Dendritic cell treated with granulocyte-macrophage colony-stimulating factor and Interleukin-4, amounts not matched to agents 40 ng/mL and 50 ng/mL, for 4 days (primary cell): ENCODE data around the gene COL23A1.

Source experiments
- H3K27ac Mint-ChIP-seq: one replicate; pipeline ENCODE4 v1.8.0; 2022; ENCODE audit warnings: mild to moderate bottlenecking, mixed read lengths
- H3K27me3 Mint-ChIP-seq: one replicate; pipeline ENCODE4 v1.8.0; 2022; ENCODE audit warnings: mild to moderate bottlenecking, mixed read lengths
- H3K36me3 Mint-ChIP-seq: one replicate; pipeline ENCODE4 v1.8.0; 2022; ENCODE audit warnings: low read depth, mixed read lengths
- H3K4me1 Mint-ChIP-seq: one replicate; pipeline ENCODE4 v1.8.0; 2022; ENCODE audit warnings: low read depth, mixed read lengths
- H3K4me3 Mint-ChIP-seq: one replicate; pipeline ENCODE4 v1.8.0; 2022; ENCODE audit warnings: mild to moderate bottlenecking, moderate library complexity, mixed read lengths
- H3K9me3 Mint-ChIP-seq: one replicate; pipeline ENCODE4 v1.8.0; 2022; ENCODE audit warnings: mixed read lengths
- intact Hi-C: fragments of 100-400 bp; cut with micrococcal nuclease; formaldehyde crosslinking; loops from one replicate; pipeline ENCODE4 v1.15.0; 2022

Gene COL23A1

DNA sequence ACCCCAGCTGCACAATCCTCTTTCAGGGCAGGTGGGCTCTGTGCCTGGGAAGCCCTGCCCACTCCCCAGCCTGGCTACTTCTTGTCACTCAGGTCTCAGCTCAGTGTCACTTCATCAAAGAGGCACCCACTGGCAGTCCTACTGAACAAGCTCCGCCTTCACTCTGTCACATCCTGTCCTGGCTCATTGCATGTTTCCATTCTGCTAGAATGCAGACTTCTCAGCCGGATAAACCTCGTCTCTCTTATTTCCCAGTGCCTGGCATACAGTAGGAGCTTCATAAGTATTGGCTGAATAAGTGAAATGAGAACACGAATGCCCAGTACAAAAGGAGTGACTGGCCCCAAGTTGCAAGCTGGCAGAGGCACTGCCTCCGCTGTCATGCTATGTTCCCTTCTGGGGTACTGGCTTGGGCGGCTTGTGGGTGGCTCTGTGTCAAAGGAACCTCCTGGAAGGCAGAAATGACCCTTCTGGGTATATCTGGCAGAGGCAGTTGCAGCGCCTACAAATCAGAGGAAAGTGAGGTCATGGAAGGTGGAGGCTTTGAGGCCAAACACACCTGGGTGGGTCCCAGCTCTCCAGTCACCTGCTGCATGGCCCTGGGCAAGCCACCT lies 259.3 kb downstream of the COL23A1 start:
- intact Hi-C loops: no loop called here
- Mint-ChIP-seq H3K27me3 (peaks cover 3% of the 10 kb centered on the region), H3K4me1 (peaks cover 62% of the 10 kb centered on the region), H3K4me3 (no peak overlapping the region), H3K9me3 (no peaks in the 10 kb centered on the region), H3K27ac (peak overlapping the region; percentile 25), H3K36me3 (no peaks in the 10 kb centered on the region)

DNA sequence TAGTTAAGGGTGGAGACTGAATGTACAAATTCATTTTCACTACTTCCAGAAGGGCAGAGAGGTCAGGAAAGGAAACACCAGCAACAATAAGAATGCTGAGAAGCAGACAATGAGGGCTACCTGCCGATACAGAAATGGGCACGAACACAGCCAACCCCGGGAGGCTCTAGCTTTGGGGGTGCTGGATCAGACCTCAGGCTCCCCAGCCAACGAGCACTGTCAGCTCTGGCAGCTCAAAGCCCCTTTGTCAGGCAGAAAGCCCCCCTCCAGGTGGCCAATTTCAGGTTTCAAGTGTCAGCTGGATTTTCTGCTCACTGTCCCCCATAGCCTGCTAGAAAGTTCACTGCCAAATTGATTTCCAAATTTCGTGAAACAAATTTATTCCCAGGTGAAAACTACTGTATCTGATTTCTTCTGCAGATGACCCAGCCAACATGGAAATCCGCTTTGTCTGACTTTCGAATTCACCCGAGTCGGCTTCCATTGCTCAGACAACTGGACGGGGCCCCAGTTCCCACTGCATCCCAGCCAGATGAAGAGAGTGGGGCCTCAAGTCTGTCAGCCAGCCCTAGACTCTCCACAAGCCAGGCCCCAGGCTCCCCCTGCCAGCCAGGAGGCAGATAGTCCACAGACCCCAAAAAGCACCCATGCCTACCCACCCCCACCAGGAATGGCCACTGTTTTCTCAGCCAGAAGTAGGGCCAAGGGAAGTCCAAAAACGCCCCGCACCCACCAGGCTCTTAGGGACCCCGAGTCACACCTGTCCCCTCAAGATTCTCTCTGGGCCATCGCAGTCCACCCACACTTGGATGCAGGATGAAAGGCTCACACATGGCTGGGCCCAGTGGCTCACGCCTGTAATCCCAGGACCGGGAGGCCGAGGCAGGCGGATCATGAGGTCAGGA lies 261.1 kb downstream of the COL23A1 start:
- H3K27ac Mint-ChIP-seq: peak overlapping the region; percentile 25
- peaks cover 10% of the 10 kb centered on the region for H3K27me3 Mint-ChIP-seq

DNA sequence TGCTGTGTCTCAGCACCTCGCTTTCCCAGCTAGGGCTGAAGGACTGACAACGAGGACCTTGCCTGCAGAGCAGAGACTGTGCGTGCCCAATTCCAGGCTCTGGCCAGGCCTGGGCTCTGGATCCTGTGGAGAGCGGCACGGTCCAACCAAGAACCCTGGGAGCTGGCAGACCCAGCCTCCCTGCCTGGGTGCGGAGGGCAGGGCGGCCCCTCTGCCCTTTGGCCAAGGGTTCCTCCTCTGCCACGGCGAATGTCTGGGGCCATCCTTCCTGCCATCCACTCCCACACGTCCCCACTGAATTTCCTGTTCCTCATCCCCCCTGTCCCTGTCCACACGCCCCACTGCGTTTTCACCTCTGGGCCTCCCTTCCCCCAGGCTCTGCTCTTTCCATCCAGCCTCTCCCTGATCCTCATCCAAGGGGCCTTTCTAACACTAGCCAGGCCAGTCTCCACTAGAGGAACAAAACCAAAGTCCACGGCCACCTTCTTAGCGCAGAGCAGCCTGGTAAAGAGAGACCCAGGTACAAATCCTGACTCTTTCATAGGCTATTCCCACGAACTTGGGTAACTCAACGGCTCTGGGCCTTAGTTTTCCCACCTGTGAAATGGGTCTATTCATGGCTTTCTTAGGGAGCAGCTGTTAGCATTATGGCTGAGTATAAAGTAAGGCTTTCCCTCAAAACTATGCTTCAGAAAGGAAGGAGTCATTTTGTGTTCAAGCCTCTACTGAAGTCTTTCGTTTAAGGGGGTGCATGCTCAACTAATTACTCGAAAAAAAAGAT lies 262.1 kb downstream of the COL23A1 start:
- Mint-ChIP-seq H3K27me3 (peaks cover 10% of the 10 kb centered on the region), H3K27ac (peak overlapping the region; percentile 15), H3K36me3 (no peaks in the 10 kb centered on the region), H3K4me3 (no peak overlapping the region), H3K9me3 (no peaks in the 10 kb centered on the region), H3K4me1 (peaks cover 50% of the 10 kb centered on the region)
- intact Hi-C loops: no loop called here

More for the DNA sequence above, 261.1 kb downstream of the COL23A1 start:
- Mint-ChIP-seq H3K9me3 (no peaks in the 10 kb centered on the region), H3K4me3 (no peak overlapping the region), H3K4me1 (peaks cover 59% of the 10 kb centered on the region), H3K36me3 (no peaks in the 10 kb centered on the region)
- intact Hi-C loops: no loop called here

DNA sequence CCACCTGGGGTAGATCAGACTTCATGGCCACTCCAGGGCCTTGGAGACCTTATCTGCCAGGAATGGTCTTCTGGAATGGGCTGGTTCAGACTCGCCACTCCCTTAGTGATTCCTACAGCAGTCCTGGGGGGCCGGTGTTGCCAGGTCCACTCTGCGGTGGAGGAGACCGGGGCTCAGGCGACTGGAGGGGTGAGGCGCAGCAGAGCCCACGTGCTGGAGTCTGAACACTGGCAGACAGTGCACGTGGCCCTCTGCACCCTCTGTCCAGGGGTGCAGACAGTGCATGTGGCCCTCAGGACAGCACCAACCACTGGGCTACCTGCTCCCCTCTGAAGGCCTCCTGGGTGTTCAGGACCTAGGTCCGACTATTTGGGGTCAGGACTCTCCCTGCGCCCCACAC lies 262.7 kb downstream of the COL23A1 start:
- no peak overlapping the region for H3K27ac Mint-ChIP-seq
- no peaks in the 10 kb centered on the region for H3K36me3 Mint-ChIP-seq
- peaks cover 48% of the 10 kb centered on the region for H3K4me1 Mint-ChIP-seq
- no peak overlapping the region for H3K4me3 Mint-ChIP-seq
- no peaks in the 10 kb centered on the region for H3K9me3 Mint-ChIP-seq
- peaks cover 10% of the 10 kb centered on the region for H3K27me3 Mint-ChIP-seq
- intact Hi-C loops: no loop called here

DNA sequence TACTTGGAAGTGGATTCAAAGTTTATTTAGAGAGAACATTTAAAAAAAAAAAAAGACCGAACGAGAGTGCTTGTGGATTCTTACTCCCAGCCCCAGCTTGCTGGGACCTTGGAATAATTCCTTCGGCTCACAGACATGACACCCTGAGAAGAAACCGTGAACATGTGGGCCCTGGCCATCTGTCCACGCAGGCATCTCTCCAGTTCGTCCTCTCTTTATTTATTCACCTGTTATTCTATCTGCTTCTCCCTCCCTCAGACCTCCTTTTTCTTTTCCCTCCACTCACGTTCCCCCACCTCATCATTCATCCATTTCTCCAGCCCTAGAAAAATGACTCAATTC lies 263.8 kb downstream of the COL23A1 start:
- Mint-ChIP-seq H3K9me3 (no peaks in the 10 kb centered on the region), H3K4me3 (no peak overlapping the region), H3K27ac (no peak overlapping the region), H3K4me1 (peaks cover 43% of the 10 kb centered on the region), H3K27me3 (peaks cover 10% of the 10 kb centered on the region), H3K36me3 (no peaks in the 10 kb centered on the region)
- intact Hi-C loops: no loop called here

DNA sequence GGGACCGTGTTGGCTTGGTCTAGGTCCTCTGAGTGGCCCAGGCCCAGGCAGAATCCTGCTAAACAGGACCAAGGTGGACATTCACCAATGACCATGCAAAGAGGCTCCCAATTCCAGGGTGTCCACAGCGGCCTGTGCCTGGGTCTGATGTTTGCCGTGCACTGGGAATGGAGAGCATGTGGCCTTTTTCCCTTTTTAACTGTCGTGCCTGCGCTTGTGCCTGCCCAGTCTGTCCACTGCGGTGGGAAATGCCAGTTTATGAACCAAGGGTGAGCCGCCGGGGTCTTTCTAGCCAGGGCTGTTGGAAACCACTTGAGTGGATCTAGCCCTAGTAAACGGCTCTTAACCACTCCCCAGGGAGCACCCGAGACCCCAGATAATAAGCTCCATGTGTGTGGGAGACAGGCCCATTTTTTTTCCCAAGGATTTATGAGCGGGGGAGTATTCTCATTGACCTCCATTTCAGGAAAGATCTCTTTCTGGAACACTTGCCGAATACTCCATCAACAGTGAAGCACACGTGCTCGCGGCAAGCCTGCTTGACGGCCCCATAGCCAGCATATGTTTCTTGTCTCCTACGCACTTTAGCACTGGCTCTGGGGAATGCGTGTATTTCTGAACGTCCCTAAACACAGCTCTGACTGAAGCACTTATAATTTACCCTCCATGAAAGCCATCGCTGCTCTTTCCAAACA lies 264.4 kb downstream of the COL23A1 start:
- Mint-ChIP-seq H3K27ac (no peak overlapping the region), H3K9me3 (no peaks in the 10 kb centered on the region), H3K4me1 (peaks cover 43% of the 10 kb centered on the region)

DNA sequence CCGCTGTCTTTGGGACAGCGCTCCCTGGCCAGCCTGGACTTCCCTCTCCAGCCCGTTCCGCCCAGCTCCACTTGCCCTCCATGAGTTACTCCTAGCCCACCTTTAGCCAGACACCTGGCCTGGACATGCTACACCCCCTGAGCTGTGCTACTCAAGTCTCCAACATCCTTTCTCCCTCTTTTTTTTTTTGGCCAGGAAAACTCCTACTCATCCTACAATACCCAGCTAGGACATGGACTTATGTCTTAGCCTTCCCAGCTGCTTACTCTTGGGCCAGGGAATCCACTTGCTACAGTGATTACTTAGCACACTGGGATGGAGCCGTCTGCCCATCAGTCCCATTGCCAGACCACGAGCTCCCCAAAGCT lies 264.9 kb downstream of the COL23A1 start:
- Mint-ChIP-seq H3K36me3 (no peaks in the 10 kb centered on the region), H3K9me3 (no peaks in the 10 kb centered on the region), H3K27ac (peak overlapping the region; percentile 20), H3K4me3 (no peak overlapping the region), H3K4me1 (peaks cover 38% of the 10 kb centered on the region), H3K27me3 (peaks cover 10% of the 10 kb centered on the region)
- intact Hi-C loops: no loop called here

More for the DNA sequence above, 264.4 kb downstream of the COL23A1 start:
- Mint-ChIP-seq H3K4me3 (no peak overlapping the region), H3K36me3 (no peaks in the 10 kb centered on the region), H3K27me3 (peaks cover 10% of the 10 kb centered on the region)
- intact Hi-C loops: no loop called here

DNA sequence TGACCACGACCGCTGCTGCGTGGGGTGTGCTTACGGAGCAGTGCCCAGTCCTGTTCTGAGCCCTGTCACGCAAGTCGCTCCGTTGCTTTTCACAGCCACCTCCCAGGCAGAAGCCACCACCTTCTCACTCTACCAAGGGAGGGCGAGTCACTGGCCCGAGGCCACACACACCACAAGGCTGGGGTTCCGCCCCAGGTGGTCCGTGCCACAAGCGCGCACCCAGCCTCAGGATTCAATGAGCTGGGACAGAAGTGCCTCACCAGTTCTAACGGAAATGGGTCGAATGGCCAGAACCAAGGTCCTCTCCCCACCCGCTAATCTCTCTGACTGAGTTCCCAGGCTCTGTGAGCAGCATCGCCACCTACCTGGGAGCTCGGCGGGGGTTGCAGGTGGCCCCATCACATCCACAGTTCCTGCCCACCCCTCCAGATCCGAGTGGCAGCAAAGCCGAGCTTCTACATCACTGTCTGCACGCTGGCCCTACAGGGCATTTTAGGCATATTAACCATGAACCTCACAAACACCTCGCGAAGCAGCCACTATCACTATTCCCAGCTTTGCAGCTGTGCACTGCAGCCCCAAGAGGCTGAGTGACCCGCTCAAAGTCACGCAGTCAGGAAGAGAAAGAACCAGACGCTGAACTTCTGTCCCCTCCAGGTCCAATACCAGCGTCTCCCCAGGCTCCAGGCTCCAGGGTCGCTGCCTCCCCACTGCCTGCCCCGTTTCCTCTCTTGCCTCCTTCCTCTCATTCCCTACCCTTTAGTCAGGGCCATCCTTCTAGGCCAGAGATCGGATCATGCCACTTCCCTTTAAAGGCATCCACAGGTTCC lies 265.5 kb downstream of the COL23A1 start:
- H3K27ac Mint-ChIP-seq: peak overlapping the region; percentile 20
- no peaks in the 10 kb centered on the region for H3K36me3 Mint-ChIP-seq
- peaks cover 10% of the 10 kb centered on the region for H3K27me3 Mint-ChIP-seq
- intact Hi-C loops: no loop called here
- peaks cover 37% of the 10 kb centered on the region for H3K4me1 Mint-ChIP-seq
- no peaks in the 10 kb centered on the region for H3K9me3 Mint-ChIP-seq
- no peak overlapping the region for H3K4me3 Mint-ChIP-seq

DNA sequence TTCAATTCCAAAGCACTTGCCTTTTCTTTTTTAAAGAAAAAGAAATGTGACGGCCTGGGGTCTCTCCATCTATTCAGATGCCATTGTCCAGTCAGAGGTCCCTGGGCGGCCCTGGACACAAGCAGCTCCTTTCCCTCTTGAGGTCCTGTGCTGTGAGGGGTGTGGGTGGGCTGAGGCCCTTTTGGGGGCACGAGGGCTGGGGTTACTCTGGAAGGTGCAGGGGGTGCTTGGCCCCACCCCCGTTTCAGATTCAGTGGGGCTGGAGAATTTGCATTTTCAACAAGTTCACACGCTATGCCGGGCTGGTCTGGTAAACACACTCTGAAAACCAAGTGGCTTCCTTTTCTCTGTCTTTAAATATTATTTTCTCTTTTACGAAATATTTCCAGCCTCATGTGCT lies 266.2 kb downstream of the COL23A1 start:
- Mint-ChIP-seq H3K4me1 (peaks cover 30% of the 10 kb centered on the region), H3K4me3 (no peak overlapping the region), H3K36me3 (no peaks in the 10 kb centered on the region), H3K27ac (no peak overlapping the region), H3K9me3 (no peaks in the 10 kb centered on the region), H3K27me3 (peaks cover 10% of the 10 kb centered on the region)
- intact Hi-C loops: no loop called here

DNA sequence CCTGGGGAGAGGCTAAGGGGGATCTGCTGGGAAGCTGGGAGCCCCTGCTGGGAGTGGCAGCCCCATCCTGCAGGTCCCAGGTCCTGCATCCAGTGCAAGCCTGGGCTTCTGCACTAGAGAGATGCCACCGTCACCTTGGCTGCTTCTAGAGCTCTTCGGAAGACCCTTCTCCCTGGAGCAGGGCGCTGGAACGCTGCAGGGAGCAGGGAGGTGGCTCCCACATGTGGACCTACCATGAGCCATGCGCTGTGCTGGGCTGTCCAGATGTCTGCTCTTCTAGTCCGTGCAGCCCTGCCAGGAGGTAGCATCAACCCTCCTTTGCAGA lies 266.7 kb downstream of the COL23A1 start:
- Mint-ChIP-seq H3K9me3 (no peaks in the 10 kb centered on the region), H3K4me3 (no peak overlapping the region), H3K4me1 (peaks cover 28% of the 10 kb centered on the region), H3K27ac (no peak overlapping the region), H3K27me3 (peaks cover 10% of the 10 kb centered on the region), H3K36me3 (no peaks in the 10 kb centered on the region)
- intact Hi-C loops: no loop called here

DNA sequence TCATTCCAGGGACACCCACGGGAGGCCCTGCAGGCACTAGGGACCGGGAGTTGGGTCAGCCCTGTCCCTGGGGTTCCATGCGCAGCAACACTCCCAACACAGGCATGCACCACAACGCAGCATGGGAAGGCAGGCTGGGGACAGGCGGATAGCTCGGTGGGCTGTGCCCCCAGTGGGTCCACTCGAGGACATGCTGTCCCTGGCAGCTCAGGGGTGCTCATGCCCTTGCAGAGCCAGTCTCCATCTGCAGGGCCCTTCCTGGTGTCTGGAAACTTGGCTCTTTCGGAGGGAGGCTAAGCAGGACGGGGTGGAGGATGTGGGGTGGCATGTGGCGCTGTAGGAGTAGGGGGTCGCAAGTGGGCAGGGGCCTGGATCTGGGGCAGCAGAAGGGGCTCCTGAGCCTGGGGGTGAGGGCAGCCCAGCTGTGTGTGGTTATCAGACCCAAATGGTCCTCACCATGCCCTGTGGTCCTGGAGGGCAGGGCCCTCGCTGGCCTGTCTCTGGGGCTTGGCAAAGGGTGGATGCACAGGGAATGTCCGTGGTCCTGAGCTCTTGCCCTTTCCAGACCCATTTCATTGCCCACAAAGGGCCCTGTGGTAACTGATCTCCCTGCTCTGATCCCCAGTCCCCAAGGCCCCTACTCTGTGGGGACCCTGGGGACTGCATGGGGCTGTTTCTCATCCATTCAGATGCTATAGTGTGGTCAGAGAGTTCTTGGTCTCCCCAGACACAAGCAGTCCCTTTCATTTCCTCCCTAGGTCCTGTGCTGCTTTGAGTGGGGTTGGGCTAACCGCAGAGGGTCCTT lies 267.3 kb downstream of the COL23A1 start:
- intact Hi-C loops: no loop called here
- peaks cover 3% of the 10 kb centered on the region for H3K9me3 Mint-ChIP-seq
- peaks cover 23% of the 10 kb centered on the region for H3K4me1 Mint-ChIP-seq
- H3K27ac Mint-ChIP-seq: no peak overlapping the region
- no peaks in the 10 kb centered on the region for H3K36me3 Mint-ChIP-seq
- H3K27me3 Mint-ChIP-seq: peaks cover 10% of the 10 kb centered on the region
- H3K4me3 Mint-ChIP-seq: no peak overlapping the region

DNA sequence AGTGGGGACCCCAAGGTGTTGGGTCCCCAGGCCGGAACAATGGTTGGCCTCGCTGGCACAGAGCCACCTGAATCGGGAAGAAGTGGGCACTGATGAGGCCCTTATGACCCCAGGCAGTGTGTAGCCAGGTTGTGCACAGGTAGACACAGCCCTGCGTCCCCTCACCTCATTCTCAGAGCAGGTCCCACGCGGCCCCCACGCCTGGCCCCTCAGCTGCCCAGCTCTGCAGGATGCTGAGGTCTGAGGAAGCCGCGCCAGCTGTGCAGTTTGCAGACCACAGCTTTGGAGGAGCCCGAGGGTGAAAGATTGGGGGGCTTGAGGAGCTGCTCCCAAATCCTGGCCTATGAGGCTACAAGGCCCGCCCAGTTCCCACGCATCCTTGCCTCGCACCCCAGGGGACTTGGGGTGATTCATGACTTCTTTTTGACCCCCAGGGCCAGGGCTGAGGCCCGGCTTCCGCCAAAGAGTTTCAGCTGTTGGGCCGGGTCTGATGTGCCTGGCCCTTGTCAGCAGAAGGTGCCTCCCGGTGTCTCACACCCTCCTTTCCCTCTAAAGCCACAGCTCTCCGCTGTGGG lies 269.8 kb downstream of the COL23A1 start:
- H3K9me3 Mint-ChIP-seq: peaks cover 12% of the 10 kb centered on the region
- peaks cover 14% of the 10 kb centered on the region for H3K4me1 Mint-ChIP-seq
- peaks cover 7% of the 10 kb centered on the region for H3K27me3 Mint-ChIP-seq
- intact Hi-C loops: no loop called here
- H3K27ac Mint-ChIP-seq: no peak overlapping the region
- no peaks in the 10 kb centered on the region for H3K36me3 Mint-ChIP-seq
- no peak overlapping the region for H3K4me3 Mint-ChIP-seq
